Ishikawa (cell line): ENCODE data around the gene ACER1.
A peak's percentile ranks its signal among the peaks of the same experiment; 100 is the strongest.

ENCODE experiments used
- CEBPB ChIP-seq: IDR thresholded peaks from 2 replicates; pipeline ENCODE4 v1.6.1; 2012
- CREB1 ChIP-seq: IDR thresholded peaks from 2 replicates; pipeline ENCODE4 v1.6.1; 2012; ENCODE audit warnings: low read depth
- EGR1 ChIP-seq: IDR thresholded peaks from 2 replicates; pipeline ENCODE4 v1.6.1; 2012
- EP300 ChIP-seq: IDR thresholded peaks from 2 replicates; pipeline ENCODE4 v1.6.1; 2012; ENCODE audit warnings: borderline replicate concordance
- FOXM1 ChIP-seq: IDR thresholded peaks from 2 replicates; pipeline ENCODE4 v1.6.1; 2012; ENCODE audit warnings: low read depth, borderline replicate concordance
- MAX ChIP-seq: IDR thresholded peaks from 2 replicates; pipeline ENCODE4 v1.6.1; 2012
- NFIC ChIP-seq: IDR thresholded peaks from 2 replicates; pipeline ENCODE4 v1.6.1; 2012
- RAD21 ChIP-seq: IDR thresholded peaks from 2 replicates; pipeline ENCODE4 v1.6.1; 2012; ENCODE audit warnings: low read depth
- TAF1 ChIP-seq: IDR thresholded peaks from 2 replicates; pipeline ENCODE4 v1.6.1; 2012; ENCODE audit warnings: low read depth, mild to moderate bottlenecking
- TCF12 ChIP-seq: IDR thresholded peaks from 2 replicates; pipeline ENCODE4 v1.6.1; 2012; ENCODE audit warnings: low read depth
- TEAD4 ChIP-seq: IDR thresholded peaks from 2 replicates; pipeline ENCODE4 v1.6.1; 2012
- YY1 ChIP-seq: IDR thresholded peaks from 2 replicates; pipeline ENCODE4 v1.6.1; 2012; ENCODE audit warnings: low read depth
- ZBTB7A ChIP-seq: IDR thresholded peaks from 2 replicates; pipeline ENCODE4 v1.6.1; 2012; ENCODE audit warnings: low read depth
- TF ChIP-seq, protein P1 (sequence below): IDR thresholded peaks from 2 replicates; pipeline ENCODE4 v1.6.1; 2012; ENCODE audit warnings: low read depth, mild to moderate bottlenecking
- TF ChIP-seq, protein P2 (sequence below): IDR thresholded peaks from 2 replicates; pipeline ENCODE4 v1.6.1; 2012

The ACER1 gene

DNA sequence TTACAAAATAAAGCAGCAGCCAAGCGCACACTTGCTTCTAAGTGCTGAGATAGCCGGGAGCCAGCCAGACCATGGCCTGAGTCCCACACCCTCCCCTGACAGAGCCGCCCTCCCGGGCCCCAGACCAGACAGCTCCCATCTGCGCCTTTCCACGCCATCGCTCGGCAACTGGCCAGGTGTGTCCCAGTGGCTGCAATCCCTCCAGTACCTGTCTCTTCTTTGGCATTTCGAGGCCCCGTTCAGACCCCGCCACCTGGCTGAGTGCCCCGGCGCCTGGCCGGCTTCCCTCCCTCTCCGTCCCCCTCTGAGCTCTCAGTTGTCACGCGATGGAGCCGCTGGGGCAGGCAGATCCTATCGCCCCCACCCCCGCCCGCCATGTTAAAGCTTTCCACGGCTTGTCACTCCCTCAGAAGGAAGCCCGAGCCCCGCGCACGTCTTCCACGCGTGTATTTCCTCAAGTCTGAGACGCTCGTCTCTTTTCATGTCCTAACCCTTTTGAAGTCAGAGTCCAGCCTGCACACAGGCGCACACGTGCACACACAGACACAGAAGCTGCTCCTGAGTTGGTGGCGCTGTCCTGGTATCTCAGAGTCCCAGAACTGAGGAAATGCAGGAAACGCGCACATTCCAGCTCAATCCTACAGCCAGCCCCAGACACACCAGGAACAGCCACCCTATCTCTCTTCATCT is 61.5 kb downstream of the ACER1 start:
- peak; percentile 49; the same call in 1 of the 2 replicates for TF ChIP-seq NFIC
- 0 out of 2 replicates have a peak, but pooled peaks have one; percentile 16 for TF ChIP-seq TAF1
- TF ChIP-seq CEBPB, result no peak
- 0 out of 2 replicates have a peak, but pooled peaks have one; percentile 26 for TF ChIP-seq YY1
- TF ChIP-seq EGR1, result no peak
- 0 out of 2 replicates have a peak, but pooled peaks have one; percentile 23 for TF ChIP-seq ZBTB7A
- no peak for TF ChIP-seq RAD21
- TF ChIP-seq TEAD4, result peak; percentile 16; the same call in 1 of the 2 replicates
- TF ChIP-seq, protein P1, sequence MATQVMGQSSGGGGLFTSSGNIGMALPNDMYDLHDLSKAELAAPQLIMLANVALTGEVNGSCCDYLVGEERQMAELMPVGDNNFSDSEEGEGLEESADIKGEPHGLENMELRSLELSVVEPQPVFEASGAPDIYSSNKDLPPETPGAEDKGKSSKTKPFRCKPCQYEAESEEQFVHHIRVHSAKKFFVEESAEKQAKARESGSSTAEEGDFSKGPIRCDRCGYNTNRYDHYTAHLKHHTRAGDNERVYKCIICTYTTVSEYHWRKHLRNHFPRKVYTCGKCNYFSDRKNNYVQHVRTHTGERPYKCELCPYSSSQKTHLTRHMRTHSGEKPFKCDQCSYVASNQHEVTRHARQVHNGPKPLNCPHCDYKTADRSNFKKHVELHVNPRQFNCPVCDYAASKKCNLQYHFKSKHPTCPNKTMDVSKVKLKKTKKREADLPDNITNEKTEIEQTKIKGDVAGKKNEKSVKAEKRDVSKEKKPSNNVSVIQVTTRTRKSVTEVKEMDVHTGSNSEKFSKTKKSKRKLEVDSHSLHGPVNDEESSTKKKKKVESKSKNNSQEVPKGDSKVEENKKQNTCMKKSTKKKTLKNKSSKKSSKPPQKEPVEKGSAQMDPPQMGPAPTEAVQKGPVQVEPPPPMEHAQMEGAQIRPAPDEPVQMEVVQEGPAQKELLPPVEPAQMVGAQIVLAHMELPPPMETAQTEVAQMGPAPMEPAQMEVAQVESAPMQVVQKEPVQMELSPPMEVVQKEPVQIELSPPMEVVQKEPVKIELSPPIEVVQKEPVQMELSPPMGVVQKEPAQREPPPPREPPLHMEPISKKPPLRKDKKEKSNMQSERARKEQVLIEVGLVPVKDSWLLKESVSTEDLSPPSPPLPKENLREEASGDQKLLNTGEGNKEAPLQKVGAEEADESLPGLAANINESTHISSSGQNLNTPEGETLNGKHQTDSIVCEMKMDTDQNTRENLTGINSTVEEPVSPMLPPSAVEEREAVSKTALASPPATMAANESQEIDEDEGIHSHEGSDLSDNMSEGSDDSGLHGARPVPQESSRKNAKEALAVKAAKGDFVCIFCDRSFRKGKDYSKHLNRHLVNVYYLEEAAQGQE, result no peak
- no peak for TF ChIP-seq CREB1
- no peak for TF ChIP-seq FOXM1
- TF ChIP-seq, protein P2, sequence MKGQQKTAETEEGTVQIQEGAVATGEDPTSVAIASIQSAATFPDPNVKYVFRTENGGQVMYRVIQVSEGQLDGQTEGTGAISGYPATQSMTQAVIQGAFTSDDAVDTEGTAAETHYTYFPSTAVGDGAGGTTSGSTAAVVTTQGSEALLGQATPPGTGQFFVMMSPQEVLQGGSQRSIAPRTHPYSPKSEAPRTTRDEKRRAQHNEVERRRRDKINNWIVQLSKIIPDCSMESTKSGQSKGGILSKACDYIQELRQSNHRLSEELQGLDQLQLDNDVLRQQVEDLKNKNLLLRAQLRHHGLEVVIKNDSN, result peak; percentile 35; the same call in 1 of the 2 replicates
- TF ChIP-seq TCF12, result 0 out of 2 replicates have a peak, but pooled peaks have one; percentile 29
- peak; percentile 76 for TF ChIP-seq MAX
- TF ChIP-seq EP300, result no peak; the same call in 1 of the 2 replicates

GRCh38 chr19:6271251-6271650 is 62.2 kb downstream of the ACER1 start:
- TF ChIP-seq CREB1 (no peak), CEBPB (no peak), TAF1 (no peak), RAD21 (no peak), ZBTB7A (no peak), MAX (no peak), YY1 (no peak), TCF12 (no peak), EP300 (no peak), EGR1 (no peak), TEAD4 (no peak), NFIC (no peak), FOXM1 (no peak)
- TF ChIP-seq, protein P2, result no peak
- TF ChIP-seq, protein P1, result no peak

DNA sequence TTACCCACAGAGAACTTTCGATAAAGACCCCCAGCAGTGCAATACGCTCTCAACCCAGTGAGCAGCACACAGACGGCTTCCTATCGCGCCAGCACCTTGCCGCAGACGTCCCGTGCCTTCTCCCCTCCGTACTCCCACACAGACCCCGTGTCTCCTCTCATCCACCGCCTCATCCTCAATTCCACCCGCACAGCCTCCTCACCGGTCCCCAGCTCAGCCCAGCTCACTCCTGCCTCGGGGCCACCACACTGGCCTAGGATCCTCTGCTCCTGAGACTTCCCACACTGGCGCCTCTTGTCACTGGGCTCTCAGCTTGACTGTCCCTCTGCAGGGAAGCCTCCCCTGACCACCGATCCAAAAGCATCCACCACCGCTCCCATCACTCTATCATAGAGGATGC is 62.6 kb downstream of the ACER1 start:
- TF ChIP-seq, protein P2, result no peak
- TF ChIP-seq TAF1 (no peak), CEBPB (no peak), NFIC (no peak), EGR1 (no peak), MAX (no peak), ZBTB7A (no peak), EP300 (no peak)
- TF ChIP-seq, protein P1, result no peak
